Heart right ventricle (tissue), 16 donors: ENCODE data around the gene PGR. TPM values are rescaled to one million over a fixed set of nuclear protein-coding genes. Genes with fewer than 3 reads are reported as not detected.

Experiments
- ATAC-seq, 8 donors: fragments of 200-7000 bp; cut with Tn5 transposase; one replicate each; pipeline ENCODE4 v1.9.1; 2020; ENCODE audit warnings: mild to moderate bottlenecking in 8 of 8, moderate library complexity in 8 of 8, moderate number of reproducible peaks in 1 of 8
- DNase-seq, 2 donors: peaks; one replicate each; pipeline ENCODE4 v3.0.0-alpha.2; 2020
- H3K27ac ChIP-seq, 10 donors: fragments of 200-600 bp; sonication (generic) in 2 of 10; one replicate each; pipeline versions ENCODE4 v1.5.0 to v1.8.0; 2020 to 2022; ENCODE audit warnings: mild to moderate bottlenecking in 3 of 10
- H3K27me3 ChIP-seq, 7 donors: fragments of 200-600 bp; one replicate each; pipeline ENCODE4 v1.8.0; 2021 to 2022; ENCODE audit warnings: mild to moderate bottlenecking in 2 of 7
- H3K36me3 ChIP-seq, 9 donors: fragments of 200-600 bp; sonication (generic) in 1 of 9; one replicate each; pipeline versions ENCODE4 v1.5.0 to v1.8.0; 2020 to 2022; ENCODE audit warnings: mild to moderate bottlenecking in 2 of 9
- H3K4me1 ChIP-seq, 9 donors: fragments of 200-600 bp; sonication (generic) in 1 of 9; one replicate each; pipeline versions ENCODE4 v1.5.0 to v1.8.0; 2020 to 2022; ENCODE audit warnings: mild to moderate bottlenecking in 4 of 9
- H3K4me3 ChIP-seq, 10 donors: fragments of 200-600 bp; sonication (generic) in 2 of 10; one replicate each; pipeline versions ENCODE4 v1.5.0 to v1.8.0; 2020 to 2022; ENCODE audit warnings: mild to moderate bottlenecking in 7 of 10, moderate library complexity in 2 of 10
- H3K9me3 ChIP-seq, 11 donors: fragments of 200-600 bp in 10 of 11; sonication (generic) in 2 of 11; one replicate each; pipeline versions ENCODE4 v1.5.0 to v1.8.0; 2013 to 2022; ENCODE audit warnings: mild to moderate bottlenecking in 2 of 11, control low read depth in 1 of 11, moderate library complexity in 1 of 11
- WGBS, 2 donors: extraction: QIAGEN DNeasy Blood & Tissue Kit; methylation state at CpG; one replicate each; pipeline ENCODE4 v1.1.7; 2013; ENCODE audit warnings: inconsistent platforms in 1 of 2; 5-methylcytosine and 5-hydroxymethylcytosine counted together
- intact Hi-C, 10 donors: fragments of 100-400 bp; cut with DNase I; formaldehyde crosslinking; loops; one replicate each; pipeline versions ENCODE4 v1.11.1 to v1.14.2; 2022
- polyA plus RNA-seq, 2 donors: library from polyadenylated mRNA; stranded (reverse); fragments of 200-250 nt; gene quantifications; one replicate each; pipeline ENCODE4 v1.2.3, GENCODE V29; 2013
- total RNA-seq, 10 donors: library from RNA; stranded (reverse); fragmentation: NEBNext Ultra II Directional in 3 of 10; extraction: Animal tissue kit (Norgen Biotek cat#: 25700) in 3 of 10; gene quantifications; one replicate each; pipeline versions ENCODE4 v1.2.1 to v1.2.4, GENCODE V29; 2021 to 2023
- TF ChIP-seq, protein P1 (sequence below), 9 donors: fragments of 200-600 bp; sonication (generic) in 2 of 9; IDR thresholded peaks; one replicate each; pipeline versions ENCODE4 v1.5.0 to v1.8.0; 2021 to 2022; ENCODE audit warnings: antibody characterized with exemption in 9 of 9, mild to moderate bottlenecking in 5 of 9, moderate library complexity in 1 of 9
- donor health status: Arrhythmogenic right ventricular cardiomyopathy.
- donor health status: ischemic (EF 13 %, LVEDD 7.1; RV severe dilation, severe dysfunction).
- donor health status: healthy with polysubstance abuse.
- donor health status: DM: no; HTN: yes; CAD: no.
- donor health status: DM: no; HTN: no; CAD: no.
- donor health status: ischemic (EF 25% LVEDD 6.9; RV normal size, moderate dysfunction).
- donor health status: ischemic (EF 25% LVEDD 5.7; RV mildly dilated, moderate dysfunction).
- donor health status: healthy.
- donor health status: DM: yes; HTN: yes; CAD: no.
- donor health status: Ischemic cardiomyopathy.
- donor health status: ischemic (EF 35%, LVEDD 5.7; RV mildly dilated, moderate dysfunction).
- donor health status: nonischemic (EF 11% LVEDD 7.7; RV severe dilation, severe dysfunction).
- donor health status: DM: yes; HTN: yes; CAD: no.
- donor health status: PGD.
- donor health status: ischemic (EF 29% LVEDD 5.4; RV normal size, mild dysfunction).
- donor health status: nonischemic (EF 23%, LVEDD 6.1; RV moderate dilation, normal function).

PGR gene
- total and polyA plus RNA-seq, 12 donors = 1.1 to 16.3 (median 10.2) TPM

GRCh38 chr11:101127699-101128570, 1.7 kb downstream of the PGR start:
- Histone ChIP-seq H3K9me3 (no peaks in the 10 kb centered on the region), H3K27ac (peak overlapping the region; percentile 68 to 89 (median 86)), H3K27me3 (peaks cover 0 to 60% (median 16%) of the 10 kb centered on the region in 7 donors), H3K4me1 (peaks cover 0 to 38% (median 10%) of the 10 kb centered on the region in 9 donors), H3K4me3 (peak overlapping the region; percentile 23 to 83 (median 76)), H3K36me3 (no peaks in the 10 kb centered on the region)
- WGBS, 2 donors = 0 to 1% methylated on average over 93 of the region's 93 CpGs
- intact Hi-C loops = loop anchor here in 5 of 10 donors (5.0 to 10.0 kb wide), 7 partner anchors 63 to 153 kb away; no protein-coding TSS in a partner anchor
- DNase-seq = peak; percentile 23 to 50
- TF ChIP-seq, protein P1, sequence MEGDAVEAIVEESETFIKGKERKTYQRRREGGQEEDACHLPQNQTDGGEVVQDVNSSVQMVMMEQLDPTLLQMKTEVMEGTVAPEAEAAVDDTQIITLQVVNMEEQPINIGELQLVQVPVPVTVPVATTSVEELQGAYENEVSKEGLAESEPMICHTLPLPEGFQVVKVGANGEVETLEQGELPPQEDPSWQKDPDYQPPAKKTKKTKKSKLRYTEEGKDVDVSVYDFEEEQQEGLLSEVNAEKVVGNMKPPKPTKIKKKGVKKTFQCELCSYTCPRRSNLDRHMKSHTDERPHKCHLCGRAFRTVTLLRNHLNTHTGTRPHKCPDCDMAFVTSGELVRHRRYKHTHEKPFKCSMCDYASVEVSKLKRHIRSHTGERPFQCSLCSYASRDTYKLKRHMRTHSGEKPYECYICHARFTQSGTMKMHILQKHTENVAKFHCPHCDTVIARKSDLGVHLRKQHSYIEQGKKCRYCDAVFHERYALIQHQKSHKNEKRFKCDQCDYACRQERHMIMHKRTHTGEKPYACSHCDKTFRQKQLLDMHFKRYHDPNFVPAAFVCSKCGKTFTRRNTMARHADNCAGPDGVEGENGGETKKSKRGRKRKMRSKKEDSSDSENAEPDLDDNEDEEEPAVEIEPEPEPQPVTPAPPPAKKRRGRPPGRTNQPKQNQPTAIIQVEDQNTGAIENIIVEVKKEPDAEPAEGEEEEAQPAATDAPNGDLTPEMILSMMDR (IDR thresholded peaks at IDR 0.05) = peak in 2 of 9 donors; percentile 20 to 23
- peak; percentile 37 to 79 (median 60) for ATAC-seq

DNA sequence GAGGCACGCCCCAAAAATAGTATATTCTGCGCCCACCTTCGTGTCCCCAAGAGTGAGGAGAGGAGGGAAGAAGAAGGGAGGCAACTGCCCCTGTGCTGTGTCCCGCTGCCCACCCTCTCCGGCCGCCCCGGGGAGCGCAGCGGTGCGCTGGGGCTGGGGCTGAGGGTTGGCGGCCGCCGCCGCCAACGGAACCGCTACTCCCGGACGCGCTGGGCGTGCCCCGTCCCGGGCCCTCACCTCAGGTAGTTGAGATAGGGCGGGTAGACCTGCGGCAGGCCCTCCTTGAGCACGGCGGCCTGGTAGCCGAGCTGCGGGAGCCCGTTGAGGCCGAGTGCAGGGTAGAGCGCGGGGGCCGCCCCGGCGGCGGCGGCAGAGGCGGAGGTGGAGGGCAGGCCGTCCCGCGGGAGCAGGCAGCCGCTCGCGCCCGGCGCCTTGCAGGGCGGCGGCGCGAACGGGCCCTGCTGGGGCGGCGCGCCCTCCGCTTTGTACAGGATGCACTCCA, 2.4 kb downstream of the PGR start:
- Histone ChIP-seq H3K4me3 (peak overlapping the region; percentile 23 to 83 (median 76)), H3K27me3 (peaks cover 0 to 60% (median 16%) of the 10 kb centered on the region in 7 donors), H3K36me3 (no peaks in the 10 kb centered on the region), H3K4me1 (peaks cover 0 to 38% (median 10%) of the 10 kb centered on the region in 9 donors), H3K9me3 (no peaks in the 10 kb centered on the region), H3K27ac (peak overlapping the region; percentile 68 to 89 (median 86))
- DNase-seq (peak; percentile 11 to 47), ATAC-seq (peak; percentile 66 to 82 (median 72))
- WGBS, 2 donors = 1% methylated on average over 46 to 55 of the region's 55 CpGs
- TF ChIP-seq, protein P1 (IDR thresholded peaks at IDR 0.05) = no peak
- intact Hi-C loops = loop anchor here in 5 of 10 donors (5.0 to 10.0 kb wide), 7 partner anchors 62 to 152 kb away; no protein-coding TSS in a partner anchor

DNA sequence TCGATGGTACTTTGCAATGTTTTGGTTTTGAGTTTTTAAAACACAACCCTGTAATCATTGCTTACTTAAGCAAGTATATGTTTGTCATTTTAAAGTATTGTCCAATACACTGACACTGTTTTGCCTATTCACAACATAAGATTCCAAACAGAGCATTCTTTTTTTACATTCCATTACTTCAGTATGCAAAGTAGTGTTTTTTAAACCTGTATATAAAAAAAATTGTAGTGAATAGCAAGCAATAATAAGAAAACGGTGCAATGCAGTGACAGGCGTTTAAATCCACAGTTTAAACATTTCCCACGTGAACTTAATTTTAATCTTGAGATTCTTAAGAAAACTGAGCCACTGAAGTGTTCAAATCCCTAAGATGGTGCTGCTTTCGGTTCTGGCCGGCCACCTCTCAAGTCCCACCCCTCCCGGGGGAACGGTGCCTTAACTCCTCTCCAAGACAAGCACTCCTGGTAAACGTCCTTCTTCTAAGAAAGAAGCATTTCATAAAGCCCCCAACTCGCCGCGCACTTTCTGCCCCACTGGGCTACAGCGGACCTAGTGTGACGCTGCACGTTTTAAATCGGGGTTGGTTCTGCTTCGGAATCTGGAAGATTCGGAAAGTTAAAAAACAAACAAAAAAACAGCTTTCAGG, 2.9 kb downstream of the PGR start:
- ATAC-seq = peak in 7 of 8 donors; percentile 1 to 49 (median 37)
- 4 to 7% methylated on average over 18 of the region's 18 CpGs for WGBS, 2 donors
- TF ChIP-seq, protein P1 (IDR thresholded peaks at IDR 0.05) = no peak

DNA sequence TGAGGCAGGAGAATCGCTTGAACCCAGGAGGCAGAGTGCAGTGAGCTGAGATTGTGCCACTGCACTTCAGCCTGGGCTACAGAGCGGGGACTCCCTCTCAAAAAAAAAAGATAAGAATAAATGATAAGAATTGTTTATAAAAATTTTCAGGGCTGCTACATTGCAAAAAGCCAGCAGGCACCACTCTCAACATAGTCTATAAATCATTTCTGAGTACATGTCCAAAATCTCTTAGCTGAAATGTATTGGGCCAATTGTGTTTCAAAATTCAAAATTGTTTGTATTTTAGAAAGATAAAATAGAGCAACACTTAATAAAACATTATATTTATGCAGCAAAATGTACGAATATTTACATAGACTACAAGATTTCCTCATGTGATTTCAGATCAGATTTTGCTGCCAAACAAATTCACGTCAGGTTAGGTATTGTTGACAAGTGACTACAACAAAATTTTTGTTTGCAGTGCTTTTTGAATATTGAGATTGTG, 13.9 kb downstream of the PGR start:
- H3K4me1 ChIP-seq = no peaks in the 10 kb centered on the region
- no peak for DNase-seq
- ATAC-seq = no peak
- peaks cover 0 to 7% (median 0%) of the 10 kb centered on the region in 9 donors for H3K36me3 ChIP-seq
- TF ChIP-seq, protein P1 (IDR thresholded peaks at IDR 0.05) = no peak
- H3K27ac ChIP-seq = no peak overlapping the region
- WGBS, 2 donors = 70 to 80% methylated on average over 4 of the region's 4 CpGs
- H3K9me3 ChIP-seq = no peaks in the 10 kb centered on the region
- H3K4me3 ChIP-seq = no peak overlapping the region
- intact Hi-C loops = no loop called here
- H3K27me3 ChIP-seq = no peaks in the 10 kb centered on the region

More for the DNA sequence above, 2.9 kb downstream of the PGR start:
- Histone ChIP-seq H3K4me3 (peak overlapping the region; percentile 23 to 83 (median 76)), H3K4me1 (peaks cover 0 to 38% (median 10%) of the 10 kb centered on the region in 9 donors), H3K27me3 (peaks cover 0 to 60% (median 16%) of the 10 kb centered on the region in 7 donors), H3K27ac (peak overlapping the region; percentile 68 to 89 (median 86)), H3K9me3 (no peaks in the 10 kb centered on the region), H3K36me3 (no peaks in the 10 kb centered on the region)
- peak; percentile 41 to 55 for DNase-seq
- intact Hi-C loops = loop anchor here in 5 of 10 donors (5.0 to 10.0 kb wide), 7 partner anchors 62 to 152 kb away; no protein-coding TSS in a partner anchor
